Effector memory CD4-positive, alpha-beta T cell (primary cell): Measurements from ENCODE around the gene SCAANT1.

Source experiments
- DNase-seq, 3 donors: peaks; one replicate each; pipeline ENCODE4 v3.0.0-alpha.2; 2020
- H3K27ac ChIP-seq: 2 replicates; pipeline ENCODE4 v1.7.0; 2013; ENCODE audit warnings: mild to moderate bottlenecking, low read length, moderate library complexity; ENCODE audit not compliant: insufficient read depth, poor library complexity, severe bottlenecking
- H3K27me3 ChIP-seq: replicated peaks from 2 replicates; pipeline ENCODE4 v1.7.0; 2013; ENCODE audit warnings: mild to moderate bottlenecking, low read length; ENCODE audit not compliant: insufficient read depth, control insufficient read depth, poor library complexity, severe bottlenecking
- H3K36me3 ChIP-seq: 2 replicates; pipeline ENCODE4 v1.7.0; 2013; ENCODE audit warnings: mild to moderate bottlenecking, low read length, moderate library complexity; ENCODE audit not compliant: control insufficient read depth, insufficient read depth
- H3K4me1 ChIP-seq: 2 replicates; pipeline ENCODE4 v1.7.0; 2013; ENCODE audit warnings: low read length, mild to moderate bottlenecking; ENCODE audit not compliant: control insufficient read depth, insufficient read depth, poor library complexity, severe bottlenecking
- H3K4me3 ChIP-seq: 2 replicates; pipeline ENCODE4 v1.7.0; 2013; ENCODE audit warnings: low read length, low read depth, mild to moderate bottlenecking; ENCODE audit not compliant: insufficient read depth, poor library complexity, severe bottlenecking
- H3K9me3 ChIP-seq: 2 replicates; pipeline ENCODE4 v1.7.0; 2013; ENCODE audit warnings: mild to moderate bottlenecking, low read length, moderate library complexity; ENCODE audit not compliant: control insufficient read depth
- total RNA-seq, 3 donors: gene quantifications; one replicate each; lab custom pipeline; 2026; lab: John Stamatoyannopoulos, UW

SCAANT1 gene
- 0.77 to 1.0 (median 0.96) reads per million in 3 donors for total RNA-seq

DNA sequence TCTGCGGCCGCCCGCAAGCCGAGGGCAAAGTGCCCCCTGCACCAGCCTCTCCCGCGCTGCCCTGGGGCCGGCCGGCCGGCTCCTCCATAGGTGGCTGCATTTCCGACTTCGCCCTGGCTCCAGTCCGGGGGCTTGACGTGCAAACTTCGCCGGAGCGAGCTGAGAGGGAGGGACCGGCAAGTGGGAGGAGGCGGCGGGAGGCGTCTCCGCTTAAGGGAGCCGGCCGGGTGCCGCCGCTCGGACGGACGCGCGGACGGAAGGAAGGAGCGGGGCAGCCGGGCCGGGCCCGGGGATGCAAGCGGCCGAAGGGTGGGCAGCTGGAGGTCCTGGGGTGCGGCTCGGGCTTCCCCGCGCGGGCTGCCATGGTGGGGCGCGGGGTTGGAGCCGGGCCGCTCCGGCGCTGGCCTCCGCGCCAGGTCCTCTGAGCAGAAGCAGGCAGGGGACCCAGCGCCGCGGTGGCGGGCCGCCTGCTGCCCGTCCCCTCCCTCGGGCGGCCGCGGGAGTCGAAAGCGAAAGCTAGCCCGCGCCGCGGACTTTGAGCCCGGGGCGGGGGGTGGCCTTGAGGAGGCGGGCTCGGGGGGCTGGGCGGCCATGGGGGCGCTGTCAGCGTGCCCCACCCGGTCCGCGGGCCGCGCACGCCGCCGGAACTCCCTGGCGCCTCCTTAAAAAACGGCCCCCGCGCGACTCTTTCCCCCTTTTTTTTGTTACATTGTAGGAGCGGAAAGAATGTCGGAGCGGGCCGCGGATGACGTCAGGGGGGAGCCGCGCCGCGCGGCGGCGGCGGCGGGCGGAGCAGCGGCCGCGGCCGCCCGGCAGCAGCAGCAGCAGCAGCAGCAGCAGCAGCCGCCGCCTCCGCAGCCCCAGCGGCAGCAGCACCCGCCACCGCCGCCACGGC, at the start of gene SCAANT1:
SCAANT1 (minus strand) TSS at position 511 of the 895 bp plus-strand sequence.
- Histone ChIP-seq H3K27me3 (no peaks in the 10 kb centered on the region), H3K27ac (peak within 1 kb of the TSS; percentile 89), H3K4me3 (peak within 1 kb of the TSS; percentile 82), H3K4me1 (peaks cover 7% of the 10 kb centered on the region), H3K36me3 (no peaks in the 10 kb centered on the region), H3K9me3 (no peaks in the 10 kb centered on the region)
- DNase-seq, result peak; percentile 75 to 79 (median 78)

DNA sequence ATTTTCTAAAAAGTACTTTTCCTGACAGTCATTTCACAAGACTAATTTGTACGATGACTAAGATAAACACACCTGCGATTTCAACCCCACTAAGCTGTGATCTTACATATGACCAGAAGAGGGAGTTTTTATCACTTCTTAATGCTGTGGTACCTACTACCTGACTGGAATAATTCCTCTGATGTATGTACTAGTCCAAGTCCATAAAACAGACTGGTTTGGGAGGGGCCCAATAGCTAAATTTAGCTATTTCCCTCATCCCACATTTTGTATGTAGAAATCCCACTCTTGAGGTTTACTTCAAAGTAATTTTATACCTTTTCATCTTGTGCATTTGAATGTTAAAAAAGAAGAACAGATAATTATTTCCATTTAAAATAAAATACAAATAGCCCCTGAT, 49.7 kb upstream of the SCAANT1 start:
- Histone ChIP-seq H3K36me3 (no peaks in the 10 kb centered on the region), H3K9me3 (no peaks in the 10 kb centered on the region), H3K27me3 (no peaks in the 10 kb centered on the region), H3K4me1 (peaks cover 11% of the 10 kb centered on the region), H3K4me3 (no peak overlapping the region), H3K27ac (no peak overlapping the region)
- DNase-seq, result no peak

- H3K4me3 ChIP-seq, result no peak overlapping the region
- DNase-seq, result no peak
- H3K27ac ChIP-seq, result no peak overlapping the region
- H3K4me1 ChIP-seq, result peaks cover 4% of the 10 kb centered on the region
- H3K27me3 ChIP-seq, result no peaks in the 10 kb centered on the region
- H3K36me3 ChIP-seq, result no peaks in the 10 kb centered on the region
- no peaks in the 10 kb centered on the region for H3K9me3 ChIP-seq
These were observed 48.0 kb upstream of the SCAANT1 start for GRCh38 chr3:63960048-63960711.

DNA sequence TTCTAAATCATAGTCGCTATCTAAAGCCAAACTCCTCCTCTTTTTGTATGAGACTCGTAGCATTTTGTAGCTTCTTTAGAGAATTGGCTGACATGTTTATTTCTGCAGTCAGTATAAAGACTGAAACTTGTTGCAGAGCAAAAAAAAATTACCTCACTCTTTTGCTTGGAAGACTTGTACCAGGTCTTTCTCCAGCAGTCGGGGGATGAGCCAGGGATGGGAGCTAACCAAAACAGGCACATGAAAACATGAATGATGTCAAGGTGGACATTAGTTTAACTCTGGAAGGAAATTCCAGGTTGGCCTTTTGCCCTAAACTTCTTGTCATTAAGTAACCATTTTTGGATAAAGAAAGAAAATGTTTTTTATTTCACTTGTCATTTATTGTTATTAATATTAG, 47.0 kb upstream of the SCAANT1 start:
- no peaks in the 10 kb centered on the region for H3K9me3 ChIP-seq
- H3K36me3 ChIP-seq, result peaks cover 4% of the 10 kb centered on the region
- no peaks in the 10 kb centered on the region for H3K27me3 ChIP-seq
- no peak overlapping the region for H3K4me3 ChIP-seq
- DNase-seq, result no peak
- no peak overlapping the region for H3K27ac ChIP-seq
- H3K4me1 ChIP-seq, result no peaks in the 10 kb centered on the region

DNA sequence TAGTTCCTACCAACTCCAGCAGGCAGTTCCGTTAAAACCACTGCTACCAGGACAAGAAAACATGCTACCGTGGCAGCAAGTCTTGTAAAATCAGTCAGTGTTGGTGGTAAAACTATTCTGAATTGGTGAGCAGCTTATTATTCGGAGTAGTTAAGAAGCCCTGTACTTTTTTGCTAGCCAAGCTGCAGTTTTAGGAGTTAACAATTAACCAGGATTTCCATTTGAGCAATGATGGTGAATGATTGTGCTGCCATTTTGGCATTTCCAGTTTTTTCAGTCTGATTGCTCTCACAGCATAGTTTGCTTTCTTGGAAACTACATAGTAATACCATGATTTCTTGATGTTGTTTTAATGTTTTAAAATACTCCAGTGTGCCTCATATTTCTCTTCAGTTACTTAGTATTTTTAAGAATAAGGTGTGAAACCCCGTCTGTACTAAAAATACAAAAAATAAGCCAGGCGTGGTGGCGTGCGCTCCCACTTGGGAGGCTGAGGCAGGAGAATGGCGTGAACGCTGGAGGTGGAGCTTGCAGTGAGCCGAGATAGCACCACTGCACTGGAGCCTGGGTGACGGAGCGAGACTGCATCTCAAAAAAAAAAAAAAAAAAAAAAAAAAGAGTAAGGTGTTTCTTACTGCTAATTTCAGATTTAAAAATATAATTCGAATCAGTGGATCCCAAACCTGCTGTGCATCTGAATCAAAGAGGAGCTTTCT, 43.8 kb upstream of the SCAANT1 start:
- Histone ChIP-seq H3K27me3 (no peaks in the 10 kb centered on the region), H3K9me3 (no peaks in the 10 kb centered on the region), H3K4me1 (no peaks in the 10 kb centered on the region), H3K36me3 (peaks cover 4% of the 10 kb centered on the region), H3K27ac (no peak overlapping the region), H3K4me3 (no peak overlapping the region)
- no peak for DNase-seq

- peak overlapping the region; percentile 13 for H3K27ac ChIP-seq
- peaks cover 7% of the 10 kb centered on the region for H3K4me1 ChIP-seq
- DNase-seq, result no peak
- H3K9me3 ChIP-seq, result no peaks in the 10 kb centered on the region
- no peak overlapping the region for H3K4me3 ChIP-seq
- peaks cover 4% of the 10 kb centered on the region for H3K36me3 ChIP-seq
- no peaks in the 10 kb centered on the region for H3K27me3 ChIP-seq
These were observed 43.0 kb upstream of the SCAANT1 start for GRCh38 chr3:63955036-63955650.

DNA sequence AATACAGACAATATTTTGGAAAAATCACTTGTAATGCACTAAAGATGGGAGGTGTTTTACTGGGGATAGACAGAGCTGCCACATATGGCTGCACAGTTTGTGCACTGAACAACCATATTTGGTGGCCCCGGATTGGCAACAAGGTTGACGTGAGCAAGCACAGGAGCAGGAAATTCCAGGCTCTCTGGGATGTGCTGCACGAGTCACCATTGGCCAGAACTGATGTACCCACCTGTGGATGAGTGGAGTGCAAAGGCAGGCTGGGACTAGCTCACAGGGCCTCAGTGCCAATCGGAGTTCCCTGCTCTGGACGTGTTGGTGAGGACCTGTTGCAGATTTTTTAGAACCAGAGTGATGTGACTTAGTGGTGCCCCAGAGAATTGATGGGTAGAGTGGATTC, 42.0 kb upstream of the SCAANT1 start:
- H3K9me3 ChIP-seq, result no peaks in the 10 kb centered on the region
- H3K27ac ChIP-seq, result no peak overlapping the region
- H3K4me3 ChIP-seq, result no peak overlapping the region
- no peaks in the 10 kb centered on the region for H3K27me3 ChIP-seq
- no peak for DNase-seq
- H3K36me3 ChIP-seq, result peaks cover 4% of the 10 kb centered on the region
- peaks cover 7% of the 10 kb centered on the region for H3K4me1 ChIP-seq

GRCh38 chr3:63952248-63952594, 40.0 kb upstream of the SCAANT1 start:
- peak overlapping the region; percentile 10 for H3K27ac ChIP-seq
- DNase-seq, result no peak
- no peak overlapping the region for H3K4me3 ChIP-seq
- no peaks in the 10 kb centered on the region for H3K27me3 ChIP-seq
- H3K4me1 ChIP-seq, result peaks cover 10% of the 10 kb centered on the region
- H3K9me3 ChIP-seq, result no peaks in the 10 kb centered on the region
- peaks cover 4% of the 10 kb centered on the region for H3K36me3 ChIP-seq

- Histone ChIP-seq H3K36me3 (peaks cover 4% of the 10 kb centered on the region), H3K4me3 (no peak overlapping the region), H3K9me3 (no peaks in the 10 kb centered on the region), H3K27me3 (no peaks in the 10 kb centered on the region), H3K27ac (peak overlapping the region; percentile 10), H3K4me1 (peaks cover 10% of the 10 kb centered on the region)
- no peak for DNase-seq
These were observed 39.5 kb upstream of the SCAANT1 start for GRCh38 chr3:63951492-63952247.
